ENCODE data around the gene TPT1.
"Not testable (repeated sequence)": the region's sequence is repeated elsewhere in the genome, so short reads cannot be mapped to it uniquely, and the experiment has no call there.

The TPT1 gene

GRCh38 chr13:45341034-45341798, at the start of gene TPT1:
Gene TPT1 (minus strand): TSS chr13:45341183. CDS start chr13:45341069, 114 bp downstream.
- Mint-ChIP-seq H3K36me3 (peaks cover 57% of the 10 kb centered on the region), H3K4me3 (peak within 1 kb of the TSS; percentile 99), H3K9me3 (no peaks in the 10 kb centered on the region), H3K27ac (peak within 1 kb of the TSS; percentile 100), H3K4me1 (peaks cover 63% of the 10 kb centered on the region), H3K27me3 (peaks cover 4% of the 10 kb centered on the region)
- CTCF ChIA-PET: interaction anchor here (1.1 to 3.6 kb wide), 3 partner anchors 26 to 295 kb away, joined by 4 to 19 read pairs (median 6); no protein-coding TSS in a partner anchor
- peak; percentile 99 for DNase-seq

DNA sequence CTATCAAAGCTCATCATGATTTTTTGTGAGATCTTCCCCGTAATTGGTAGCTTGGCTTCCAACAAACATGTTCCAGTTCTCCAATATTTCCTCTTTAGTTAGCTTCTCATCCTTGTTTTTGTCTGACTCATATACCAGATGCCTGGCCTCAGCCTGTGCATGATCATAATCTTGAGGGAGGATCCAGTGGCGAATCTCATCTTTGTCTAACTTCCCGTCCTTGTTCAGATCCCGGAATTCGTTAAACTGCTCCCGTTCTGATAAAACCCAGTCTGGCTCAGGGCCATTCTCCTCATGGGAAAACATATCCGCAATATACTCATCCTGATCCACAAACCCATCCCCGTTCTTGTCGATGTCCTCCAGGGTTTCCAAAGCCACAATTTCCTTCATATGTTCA, 49.4 kb upstream of the TPT1 start:
- not testable (repeated sequence) for DNase-seq, H3K27ac Mint-ChIP-seq, H3K9me3 Mint-ChIP-seq, H3K4me3 Mint-ChIP-seq, H3K27me3 Mint-ChIP-seq
- peaks cover 17% of the 10 kb centered on the region for H3K4me1 Mint-ChIP-seq
- CTCF ChIA-PET: interaction anchor here (0.6 to 4.5 kb wide), 3 partner anchors 17 to 71 kb away, joined by 3 to 18 read pairs (median 3); no protein-coding TSS in a partner anchor
- H3K36me3 Mint-ChIP-seq: peaks cover 25% of the 10 kb centered on the region

GRCh38 chr13:45388664-45389063, 47.7 kb upstream of the TPT1 start:
- Mint-ChIP-seq H3K27ac (no peak overlapping the region), H3K9me3 (no peaks in the 10 kb centered on the region), H3K27me3 (no peaks in the 10 kb centered on the region), H3K4me1 (peaks cover 4% of the 10 kb centered on the region), H3K36me3 (peaks cover 22% of the 10 kb centered on the region), H3K4me3 (no peak overlapping the region)
- CTCF ChIA-PET: interaction anchor here (4.5 kb wide), 1 partner anchor 18 kb away, joined by 18 read pairs; no protein-coding TSS in a partner anchor
- no peak for DNase-seq

GRCh38 chr13:45386892-45387575, 46.1 kb upstream of the TPT1 start:
- H3K36me3 Mint-ChIP-seq: peaks cover 21% of the 10 kb centered on the region
- CTCF ChIA-PET: interaction anchor here (1.1 to 4.5 kb wide), 2 partner anchors 9 to 16 kb away, joined by 4 to 18 read pairs; no protein-coding TSS in a partner anchor
- DNase-seq, H3K9me3 Mint-ChIP-seq, H3K27me3 Mint-ChIP-seq, H3K27ac Mint-ChIP-seq, H3K4me3 Mint-ChIP-seq, H3K4me1 Mint-ChIP-seq: not testable (repeated sequence)

DNA sequence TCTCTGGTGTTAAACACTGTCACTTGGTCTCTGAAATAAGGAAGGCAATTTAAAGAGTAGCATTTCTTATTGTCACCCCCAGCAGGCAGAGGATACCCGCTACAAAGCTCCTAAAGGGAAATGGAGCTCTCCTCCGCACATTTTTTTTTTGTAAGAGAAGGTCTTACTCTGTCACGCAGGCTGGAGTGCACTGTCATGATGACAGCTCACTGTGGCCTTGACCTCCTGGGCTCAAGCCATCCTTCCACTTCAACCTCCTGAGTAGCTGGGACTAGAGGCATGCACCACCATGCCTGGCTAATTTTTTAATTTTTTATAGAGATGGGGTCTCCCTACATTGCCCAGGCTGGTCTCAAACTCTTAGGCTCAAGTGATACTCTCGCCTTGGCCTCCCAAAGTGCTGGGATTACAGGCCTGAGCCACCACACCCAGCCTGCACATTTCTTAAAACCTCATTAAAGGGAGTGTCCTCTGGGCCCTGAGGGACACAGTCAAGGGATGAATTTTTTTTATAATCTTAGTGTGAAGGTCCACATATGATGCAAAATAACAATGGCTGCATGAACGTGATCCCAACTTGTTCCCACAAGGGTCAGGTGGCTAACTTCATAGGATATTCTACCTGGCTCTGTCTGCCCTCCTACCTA, 45.0 kb upstream of the TPT1 start:
- Mint-ChIP-seq H3K27ac (no peak overlapping the region), H3K9me3 (no peaks in the 10 kb centered on the region), H3K4me3 (no peak overlapping the region), H3K36me3 (peaks cover 18% of the 10 kb centered on the region), H3K27me3 (no peaks in the 10 kb centered on the region), H3K4me1 (peaks cover 4% of the 10 kb centered on the region)
- CTCF ChIA-PET: interaction anchor here (1.4 to 4.5 kb wide), 2 partner anchors 9 to 15 kb away, joined by 3 to 18 read pairs; no protein-coding TSS in a partner anchor
- no peak for DNase-seq

GRCh38 chr13:45385320-45385719, 44.3 kb upstream of the TPT1 start:
- Mint-ChIP-seq H3K4me1 (peaks cover 4% of the 10 kb centered on the region), H3K36me3 (peaks cover 15% of the 10 kb centered on the region), H3K4me3 (no peak overlapping the region), H3K27ac (no peak overlapping the region), H3K27me3 (no peaks in the 10 kb centered on the region), H3K9me3 (no peaks in the 10 kb centered on the region)
- CTCF ChIA-PET: interaction anchor here (0.6 to 1.4 kb wide), 3 partner anchors 10 to 14 kb away, joined by 3 read pairs; no protein-coding TSS in a partner anchor
- DNase-seq: no peak

- Mint-ChIP-seq H3K27me3 (no peaks in the 10 kb centered on the region), H3K9me3 (no peaks in the 10 kb centered on the region), H3K4me1 (peaks cover 4% of the 10 kb centered on the region), H3K36me3 (peaks cover 13% of the 10 kb centered on the region), H3K27ac (no peak overlapping the region), H3K4me3 (no peak overlapping the region)
- no peak for DNase-seq
- CTCF ChIA-PET: interaction anchor here (0.6 to 1.4 kb wide), 3 partner anchors 11 to 15 kb away, joined by 3 read pairs; no protein-coding TSS in a partner anchor
These were observed 43.6 kb upstream of the TPT1 start for GRCh38 chr13:45384474-45385174.

DNA sequence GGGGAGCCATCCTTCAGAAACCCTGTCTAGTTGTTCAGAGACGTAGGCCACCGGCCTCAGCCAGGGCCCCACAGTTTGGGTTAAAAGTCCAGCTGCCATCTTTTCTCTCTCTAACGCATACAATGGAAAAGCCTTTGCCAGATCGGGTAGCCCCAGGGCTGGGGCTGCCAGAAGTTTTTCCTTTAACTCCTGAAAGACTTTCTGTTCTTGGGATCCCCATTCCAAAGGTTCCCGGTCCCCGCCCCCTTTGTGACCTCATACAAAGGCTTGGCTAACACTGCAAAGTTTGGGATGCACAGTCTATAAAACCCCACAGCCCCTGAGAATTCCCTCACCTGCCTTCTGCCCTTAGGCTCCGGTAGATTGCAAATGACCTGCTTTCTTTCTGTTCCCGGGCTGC, 41.8 kb upstream of the TPT1 start:
- DNase-seq, H3K4me3 Mint-ChIP-seq, H3K4me1 Mint-ChIP-seq, H3K9me3 Mint-ChIP-seq, H3K27me3 Mint-ChIP-seq, CTCF ChIA-PET, H3K27ac Mint-ChIP-seq: not testable (repeated sequence)
- peaks cover 13% of the 10 kb centered on the region for H3K36me3 Mint-ChIP-seq

DNA sequence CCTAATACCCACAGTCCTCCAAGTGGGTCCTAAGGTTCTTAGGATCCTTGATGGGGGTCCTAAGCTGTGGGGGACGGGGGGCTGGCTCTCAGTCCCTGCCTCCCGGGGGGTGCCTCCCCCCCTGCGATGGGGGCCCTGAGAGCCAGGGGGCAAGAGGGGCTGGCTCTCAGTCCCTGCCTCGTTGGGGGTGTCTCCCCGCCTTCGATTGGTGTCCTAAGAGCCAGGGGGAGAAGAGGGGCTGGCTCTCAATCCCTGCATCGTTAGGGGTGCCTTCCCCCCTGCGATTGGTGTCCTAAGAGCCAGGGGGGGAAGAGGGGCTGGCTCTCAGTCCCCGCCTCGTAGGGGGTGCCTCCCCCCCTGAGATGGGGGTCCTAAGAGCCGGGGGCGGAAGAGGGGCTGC, 40.2 kb upstream of the TPT1 start:
- H3K27me3 Mint-ChIP-seq: no peaks in the 10 kb centered on the region
- no peak for DNase-seq
- CTCF ChIA-PET: no interaction called here
- no peaks in the 10 kb centered on the region for H3K4me1 Mint-ChIP-seq
- no peak overlapping the region for H3K4me3 Mint-ChIP-seq
- H3K27ac Mint-ChIP-seq: no peak overlapping the region
- peaks cover 8% of the 10 kb centered on the region for H3K36me3 Mint-ChIP-seq
- no peaks in the 10 kb centered on the region for H3K9me3 Mint-ChIP-seq

DNA sequence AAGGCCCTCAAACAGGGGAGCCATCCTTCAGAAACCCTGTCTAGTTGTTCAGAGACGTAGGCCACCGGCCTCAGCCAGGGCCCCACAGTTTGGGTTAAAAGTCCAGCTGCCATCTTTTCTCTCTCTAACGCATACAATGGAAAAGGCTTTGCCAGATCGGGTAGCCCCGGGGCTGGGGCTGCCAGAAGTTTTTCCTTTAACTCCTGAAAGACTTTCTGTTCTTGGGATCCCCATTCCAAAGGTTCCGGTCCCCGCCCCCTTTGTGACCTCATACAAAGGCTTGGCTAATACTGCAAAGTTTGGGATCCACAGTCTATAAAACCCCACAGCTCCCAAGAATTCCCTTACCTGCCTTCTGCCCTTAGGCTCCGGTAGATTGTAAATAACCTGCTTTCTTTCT, 39.7 kb upstream of the TPT1 start:
- DNase-seq, CTCF ChIA-PET, H3K27ac Mint-ChIP-seq, H3K4me1 Mint-ChIP-seq, H3K27me3 Mint-ChIP-seq, H3K4me3 Mint-ChIP-seq, H3K9me3 Mint-ChIP-seq, H3K36me3 Mint-ChIP-seq: not testable (repeated sequence)

GRCh38 chr13:45379516-45379915, 38.5 kb upstream of the TPT1 start:
- H3K27me3 Mint-ChIP-seq, H3K4me1 Mint-ChIP-seq, H3K9me3 Mint-ChIP-seq, H3K36me3 Mint-ChIP-seq, H3K4me3 Mint-ChIP-seq, DNase-seq, CTCF ChIA-PET: not testable (repeated sequence)
- H3K27ac Mint-ChIP-seq: peak overlapping the region; percentile 19

GRCh38 chr13:45378786-45379185, 37.8 kb upstream of the TPT1 start:
- H3K27me3 Mint-ChIP-seq, H3K36me3 Mint-ChIP-seq, H3K4me3 Mint-ChIP-seq, H3K9me3 Mint-ChIP-seq, CTCF ChIA-PET, H3K27ac Mint-ChIP-seq, DNase-seq, H3K4me1 Mint-ChIP-seq: not testable (repeated sequence)

DNA sequence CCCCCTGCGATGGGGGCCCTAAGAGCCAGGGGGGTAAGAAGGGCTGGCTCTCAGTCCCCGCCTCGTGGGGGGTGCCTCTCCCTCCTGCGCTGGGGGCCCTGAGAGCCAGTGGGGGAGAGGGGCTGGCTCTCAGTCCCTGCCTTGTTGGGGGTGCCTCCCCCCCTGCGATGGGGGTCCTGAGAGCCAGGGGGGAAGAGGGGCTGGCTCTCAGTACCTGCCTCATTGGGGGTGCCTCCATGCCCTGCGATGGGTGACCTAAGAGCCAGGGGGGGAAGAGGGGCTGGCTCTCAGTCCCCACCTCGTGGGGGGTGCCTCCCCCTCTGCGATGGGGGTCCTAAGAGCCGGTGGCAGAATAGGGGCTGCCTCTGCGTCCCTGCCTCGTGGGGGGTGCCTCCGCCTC, 36.3 kb upstream of the TPT1 start:
- DNase-seq, CTCF ChIA-PET, H3K4me3 Mint-ChIP-seq, H3K36me3 Mint-ChIP-seq, H3K9me3 Mint-ChIP-seq, H3K27ac Mint-ChIP-seq, H3K27me3 Mint-ChIP-seq: not testable (repeated sequence)
- peaks cover 11% of the 10 kb centered on the region for H3K4me1 Mint-ChIP-seq

DNA sequence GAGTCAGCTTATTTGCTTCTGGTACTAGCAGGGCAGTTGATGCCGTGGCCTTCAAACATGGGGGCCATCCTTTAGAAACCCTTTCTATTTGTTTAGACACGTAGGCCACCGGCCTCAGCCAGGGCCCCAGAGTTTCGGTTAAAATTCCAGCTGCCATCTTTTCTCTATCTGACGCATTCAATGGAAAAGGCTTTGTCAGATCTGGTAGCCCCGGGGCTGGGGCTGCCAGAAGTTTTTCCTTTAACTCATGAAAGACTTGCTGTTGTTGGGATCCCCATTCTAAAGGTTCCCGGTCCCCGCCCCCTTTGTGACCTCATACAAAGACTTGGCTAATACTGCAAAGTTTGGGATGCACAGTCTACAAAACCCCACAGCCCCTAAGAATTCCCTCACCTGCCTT, 35.7 kb upstream of the TPT1 start:
- H3K36me3 Mint-ChIP-seq, DNase-seq, H3K4me3 Mint-ChIP-seq, H3K27ac Mint-ChIP-seq, H3K27me3 Mint-ChIP-seq, H3K9me3 Mint-ChIP-seq, CTCF ChIA-PET: not testable (repeated sequence)
- peaks cover 11% of the 10 kb centered on the region for H3K4me1 Mint-ChIP-seq

Data from activated naive CD4-positive, alpha-beta T cell treated with anti-CD3 and anti-CD28 coated beads, Interleukin-2, amount 10 ng/mL, durations not matched to agents 7 days and 5 days (primary cell).